Right renal pelvis (tissue), 4 donors: ENCODE results near the gene ZBTB32. TPM values are rescaled to one million over a fixed set of nuclear protein-coding genes. Genes with fewer than 3 reads are reported as not detected.
"Not testable (repeated sequence)": the region's sequence is repeated elsewhere in the genome, so short reads cannot be mapped to it uniquely, and the experiment has no call there.

Experiments
- DNase-seq, 4 donors: peaks; one replicate each; pipeline ENCODE4 v3.0.0-alpha.2; 2013; ENCODE audit warnings: low read depth in 4 of 4, low spot score in 3 of 4, missing footprints in 1 of 4
- polyA plus RNA-seq, 4 donors: library from polyadenylated mRNA; unstranded; fragments of 120-200 nt; gene quantifications; one replicate each; pipeline ENCODE4 v1.2.1, GENCODE V29; 2013; ENCODE audit not compliant: insufficient read length in 4 of 4

The ZBTB32 gene
- polyA plus RNA-seq, 4 donors: 0.37 to 0.51 (median 0.42) TPM; not detected in 1

DNA sequence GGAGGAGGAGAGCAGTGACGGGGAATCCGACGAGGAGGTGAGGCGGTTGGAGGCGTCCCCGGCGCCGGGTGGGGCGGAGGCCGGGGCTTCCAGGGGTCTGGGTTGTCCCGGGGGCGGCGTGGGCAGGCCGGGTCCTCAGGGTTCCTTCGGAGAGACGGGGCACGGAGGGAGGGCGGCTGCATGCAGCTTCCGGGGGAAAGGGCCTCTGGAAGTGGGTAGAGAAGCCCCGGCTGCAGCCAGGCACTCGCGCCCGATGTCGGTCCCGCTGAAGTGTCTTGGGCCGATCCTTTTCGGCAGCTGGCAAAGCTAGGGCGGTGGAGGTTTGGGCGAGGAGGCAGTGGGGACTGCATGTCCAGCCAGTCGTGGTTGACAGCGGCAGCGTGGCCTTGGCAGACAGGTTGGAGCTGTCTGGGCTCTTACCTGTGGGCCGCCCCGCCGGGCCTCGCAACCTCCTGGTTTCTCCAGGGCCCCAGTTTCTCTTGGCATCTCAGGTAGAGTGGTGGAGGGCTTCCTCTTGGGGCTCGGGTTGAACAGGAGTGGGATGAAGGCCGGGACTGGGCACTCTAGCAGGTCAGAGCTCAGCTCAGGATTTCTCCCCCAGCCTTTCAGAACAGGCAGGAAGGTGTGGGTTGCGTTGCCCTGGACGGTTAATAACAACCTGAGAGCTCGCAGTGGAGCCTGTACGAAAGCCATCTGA, 14.1 kb downstream of the ZBTB32 start:
- no peak for DNase-seq

DNA sequence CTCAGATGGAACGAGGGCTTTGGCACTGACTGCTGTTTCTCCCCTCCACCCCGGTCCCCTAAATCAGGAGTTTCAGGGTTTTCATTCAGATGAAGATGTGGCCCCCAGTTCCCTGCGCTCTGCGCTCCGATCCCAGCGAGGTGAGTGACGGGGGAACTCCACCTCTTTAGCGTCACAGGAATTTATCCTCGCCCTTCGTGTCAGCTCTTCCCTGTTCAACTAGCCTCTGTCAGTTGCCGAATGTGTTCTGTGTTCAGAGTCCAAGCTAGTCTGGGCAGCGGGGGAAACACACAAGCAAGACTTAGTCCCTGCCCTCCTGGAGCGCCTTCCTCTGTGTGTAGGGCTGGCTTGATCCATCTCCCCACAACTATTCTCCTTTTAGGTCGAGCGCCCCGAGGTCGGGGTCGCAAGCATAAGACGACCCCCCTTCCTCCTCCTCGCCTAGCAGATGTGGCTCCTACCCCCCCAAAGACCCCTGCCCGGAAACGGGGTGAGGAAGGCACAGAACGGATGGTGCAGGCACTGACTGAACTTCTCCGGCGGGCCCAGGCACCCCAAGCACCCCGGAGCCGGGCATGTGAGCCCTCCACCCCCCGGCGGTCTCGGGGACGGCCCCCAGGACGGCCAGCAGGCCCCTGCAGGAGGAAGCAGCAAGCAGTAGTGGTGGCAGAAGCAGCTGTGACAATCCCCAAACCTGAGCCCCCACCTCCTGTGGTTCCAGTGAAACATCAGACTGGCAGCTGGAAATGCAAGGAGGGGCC, 15.2 kb downstream of the ZBTB32 start:
- no peak for DNase-seq

- no peak for DNase-seq
Measured at GRCh38 chr19:35720163-35720524, 15.8 kb downstream of the ZBTB32 start.

DNA sequence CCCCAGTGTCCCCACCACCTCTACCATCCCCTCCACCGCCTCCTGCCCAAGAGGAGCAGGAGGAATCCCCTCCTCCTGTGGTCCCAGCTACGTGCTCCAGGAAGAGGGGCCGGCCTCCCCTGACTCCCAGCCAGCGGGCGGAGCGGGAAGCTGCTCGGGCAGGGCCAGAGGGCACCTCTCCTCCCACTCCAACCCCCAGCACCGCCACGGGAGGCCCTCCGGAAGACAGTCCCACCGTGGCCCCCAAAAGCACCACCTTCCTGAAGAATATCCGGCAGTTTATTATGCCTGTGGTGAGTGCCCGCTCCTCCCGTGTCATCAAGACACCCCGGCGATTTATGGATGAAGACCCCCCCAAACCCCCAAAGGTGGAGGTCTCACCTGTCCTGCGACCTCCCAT, 16.3 kb downstream of the ZBTB32 start:
- no peak for DNase-seq

- DNase-seq: no peak
Measured at GRCh38 chr19:35721374-35721773, 17.0 kb downstream of the ZBTB32 start.

DNA sequence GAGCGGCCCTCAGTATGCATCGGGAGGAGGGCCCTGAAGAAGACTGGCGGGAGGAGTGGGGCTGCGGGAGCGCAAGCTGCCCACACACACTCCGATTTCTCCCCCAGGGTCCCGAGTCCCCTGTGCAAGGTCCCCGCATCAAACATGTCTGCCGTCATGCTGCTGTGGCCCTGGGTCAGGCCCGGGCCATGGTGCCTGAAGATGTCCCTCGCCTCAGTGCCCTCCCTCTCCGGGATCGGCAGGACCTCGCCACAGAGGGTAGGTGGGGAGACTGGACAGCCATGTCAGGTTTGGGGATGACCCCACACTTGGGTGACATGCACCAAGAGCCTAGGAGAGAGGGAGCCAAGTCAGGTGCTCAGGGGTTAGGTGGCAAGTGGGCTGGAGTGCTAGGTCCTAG, 18.1 kb downstream of the ZBTB32 start:
- no peak for DNase-seq

GRCh38 chr19:35722897-35723296, 18.5 kb downstream of the ZBTB32 start:
- no peak for DNase-seq

GRCh38 chr19:35723671-35724070, 19.3 kb downstream of the ZBTB32 start:
- DNase-seq: no peak

GRCh38 chr19:35724132-35724531, 19.8 kb downstream of the ZBTB32 start:
- not testable (repeated sequence) for DNase-seq

DNA sequence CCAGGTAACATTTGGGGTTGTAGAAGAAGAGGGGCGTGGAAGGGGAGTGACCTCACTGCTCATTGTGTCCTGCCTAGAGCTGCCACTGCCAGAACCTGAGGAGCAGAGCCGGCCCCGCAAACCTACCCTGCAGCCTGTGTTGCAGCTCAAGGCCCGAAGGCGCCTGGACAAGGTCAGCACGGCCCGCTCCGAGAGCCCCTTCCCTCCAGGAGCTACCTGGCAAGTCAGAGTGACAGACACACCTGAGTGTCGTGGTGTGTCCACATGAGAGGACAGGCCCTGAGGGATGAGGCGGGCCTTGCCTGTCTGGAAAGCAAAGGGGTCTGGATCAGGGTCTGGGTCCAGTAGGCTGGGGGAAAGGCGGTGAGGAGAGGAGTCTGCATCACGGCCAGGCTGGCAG, 20.2 kb downstream of the ZBTB32 start:
- no peak for DNase-seq

DNA sequence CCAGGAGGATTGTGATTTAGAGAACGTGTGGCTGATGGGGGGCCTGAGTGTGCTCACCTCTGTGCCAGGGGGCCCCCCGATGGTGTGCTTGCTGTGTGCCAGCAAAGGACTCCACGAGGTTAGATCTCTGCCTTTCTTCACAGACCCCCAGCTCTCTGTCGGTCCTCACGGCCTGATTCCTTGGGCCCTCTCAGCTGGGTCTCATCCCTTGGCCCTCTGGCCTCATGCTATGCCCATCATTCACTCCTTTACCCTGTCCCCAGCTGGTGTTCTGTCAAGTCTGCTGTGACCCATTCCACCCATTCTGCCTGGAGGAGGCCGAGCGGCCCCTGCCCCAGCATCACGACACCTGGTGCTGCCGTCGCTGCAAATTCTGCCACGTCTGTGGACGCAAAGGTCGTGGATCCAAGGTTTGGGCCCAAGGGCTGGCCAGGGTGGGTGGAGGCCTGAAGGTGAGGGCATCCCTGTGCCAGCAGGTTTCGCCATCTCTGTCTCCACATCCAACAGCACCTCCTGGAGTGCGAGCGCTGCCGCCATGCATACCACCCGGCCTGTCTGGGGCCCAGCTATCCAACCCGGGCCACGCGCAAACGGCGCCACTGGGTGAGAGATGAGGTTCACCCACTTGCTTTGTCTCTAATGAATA, 21.0 kb downstream of the ZBTB32 start:
- DNase-seq: no peak

DNA sequence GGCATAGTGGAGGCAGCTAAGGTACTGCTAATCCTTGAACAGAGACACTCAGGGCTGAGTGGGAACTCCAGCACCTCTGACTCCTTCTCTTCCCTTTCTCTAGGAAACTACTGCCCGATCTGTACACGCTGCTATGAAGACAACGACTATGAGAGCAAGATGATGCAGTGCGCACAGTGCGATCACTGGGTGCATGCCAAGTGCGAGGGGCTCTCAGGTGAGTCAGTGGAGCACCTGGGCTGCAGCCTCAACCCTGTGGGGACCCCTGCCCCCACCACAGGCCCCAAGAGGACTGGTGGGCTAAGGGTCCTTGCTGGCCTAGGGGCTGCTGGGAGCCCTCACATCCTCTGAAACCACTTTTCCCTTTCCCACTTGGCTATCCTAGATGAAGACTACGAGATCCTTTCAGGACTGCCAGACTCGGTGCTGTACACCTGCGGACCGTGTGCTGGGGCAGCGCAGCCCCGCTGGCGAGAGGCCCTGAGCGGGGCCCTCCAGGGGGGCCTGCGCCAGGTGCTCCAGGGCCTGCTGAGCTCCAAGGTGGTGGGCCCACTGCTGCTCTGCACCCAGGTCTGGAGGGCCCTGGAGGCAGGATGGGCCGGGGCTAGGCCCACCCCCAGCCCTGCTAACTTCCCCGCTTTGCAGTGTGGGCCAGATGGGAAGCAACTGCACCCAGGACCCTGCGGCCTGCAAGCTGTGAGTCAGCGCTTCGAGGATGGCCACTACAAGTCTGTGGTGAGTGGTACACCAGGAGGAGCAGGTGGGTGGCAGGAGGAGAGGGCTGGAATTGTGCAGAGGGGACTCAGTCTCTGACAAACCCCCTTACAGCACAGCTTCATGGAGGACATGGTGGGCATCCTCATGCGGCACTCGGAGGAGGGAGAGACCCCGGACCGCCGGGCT, 22.9 kb downstream of the ZBTB32 start:
- no peak for DNase-seq

DNA sequence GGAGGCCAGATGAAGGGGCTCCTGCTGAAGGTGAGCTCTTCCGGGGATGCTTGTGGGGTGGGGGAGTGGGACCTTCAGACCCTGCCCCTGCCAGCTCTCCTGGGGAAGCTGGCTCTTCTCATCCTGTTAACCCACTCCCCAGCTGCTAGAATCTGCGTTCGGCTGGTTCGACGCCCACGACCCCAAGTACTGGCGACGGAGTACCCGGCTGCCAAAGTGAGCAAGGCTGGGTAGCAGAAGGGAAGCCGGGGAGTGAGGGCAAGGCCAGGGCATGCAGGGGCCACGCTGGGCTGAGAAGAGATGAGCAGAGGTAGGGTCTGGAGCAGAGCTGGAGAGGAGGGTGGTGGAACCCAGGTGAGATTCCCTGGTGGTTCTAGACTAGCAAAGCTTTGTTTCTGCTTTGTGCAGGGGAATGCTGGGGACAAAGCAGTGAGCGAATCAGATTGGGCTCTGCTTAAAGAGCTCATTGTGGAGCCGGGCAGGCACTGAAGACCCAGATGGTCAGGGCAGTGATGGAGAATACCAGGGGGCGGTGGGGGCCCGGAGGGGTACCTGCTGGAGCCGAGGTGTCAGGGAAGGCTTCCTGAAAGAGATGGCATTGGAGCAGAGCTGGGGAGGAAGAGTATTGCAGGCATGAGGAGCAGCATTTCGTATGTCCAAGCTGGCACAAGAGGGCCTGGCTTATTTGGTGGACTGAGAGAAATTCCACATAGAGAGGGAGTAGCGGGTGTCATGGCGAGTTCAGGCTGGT, 23.8 kb downstream of the ZBTB32 start:
- DNase-seq: no peak

- no peak for DNase-seq
Measured at GRCh38 chr19:35729021-35729420, 24.7 kb downstream of the ZBTB32 start.

DNA sequence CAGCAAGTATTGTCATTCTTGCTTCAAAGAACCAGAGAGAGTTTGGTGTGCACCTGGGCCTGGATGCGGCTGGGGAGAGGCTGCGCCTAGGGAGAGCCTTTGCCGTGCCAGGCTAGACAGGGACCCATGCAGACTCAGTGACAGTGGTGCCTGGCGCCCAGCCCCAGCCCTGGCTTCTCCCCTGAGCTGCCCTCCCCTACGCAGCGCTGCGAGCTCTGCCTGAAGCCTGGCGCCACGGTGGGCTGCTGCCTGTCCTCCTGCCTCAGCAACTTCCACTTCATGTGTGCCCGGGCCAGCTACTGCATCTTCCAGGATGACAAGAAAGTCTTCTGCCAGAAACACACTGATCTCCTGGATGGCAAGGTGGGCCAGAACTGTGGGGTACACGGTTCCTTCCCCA, 25.4 kb downstream of the ZBTB32 start:
- no peak for DNase-seq

- DNase-seq: no peak
Measured at GRCh38 chr19:35730326-35730725, 26.0 kb downstream of the ZBTB32 start.

DNA sequence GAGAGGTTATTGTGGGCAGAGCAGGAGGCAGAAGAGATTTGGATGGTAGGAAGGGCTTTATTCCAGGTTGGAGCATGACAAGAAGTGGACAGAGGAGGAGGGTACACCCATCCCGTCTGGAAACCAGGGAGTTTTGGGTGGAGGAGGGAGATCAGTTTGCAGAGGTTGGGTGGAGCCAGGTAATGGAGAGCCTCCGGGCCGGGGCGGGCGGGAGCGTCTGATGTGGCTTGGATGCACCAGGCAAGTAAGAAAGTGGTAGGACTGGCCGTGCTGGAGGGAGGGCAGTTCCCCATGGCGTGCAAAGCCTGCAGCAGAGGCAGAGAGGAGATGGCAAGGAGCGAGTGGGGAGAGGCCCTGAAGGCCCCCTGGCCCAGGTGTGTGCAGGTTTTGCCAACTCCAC, 27.0 kb downstream of the ZBTB32 start:
- no peak for DNase-seq

DNA sequence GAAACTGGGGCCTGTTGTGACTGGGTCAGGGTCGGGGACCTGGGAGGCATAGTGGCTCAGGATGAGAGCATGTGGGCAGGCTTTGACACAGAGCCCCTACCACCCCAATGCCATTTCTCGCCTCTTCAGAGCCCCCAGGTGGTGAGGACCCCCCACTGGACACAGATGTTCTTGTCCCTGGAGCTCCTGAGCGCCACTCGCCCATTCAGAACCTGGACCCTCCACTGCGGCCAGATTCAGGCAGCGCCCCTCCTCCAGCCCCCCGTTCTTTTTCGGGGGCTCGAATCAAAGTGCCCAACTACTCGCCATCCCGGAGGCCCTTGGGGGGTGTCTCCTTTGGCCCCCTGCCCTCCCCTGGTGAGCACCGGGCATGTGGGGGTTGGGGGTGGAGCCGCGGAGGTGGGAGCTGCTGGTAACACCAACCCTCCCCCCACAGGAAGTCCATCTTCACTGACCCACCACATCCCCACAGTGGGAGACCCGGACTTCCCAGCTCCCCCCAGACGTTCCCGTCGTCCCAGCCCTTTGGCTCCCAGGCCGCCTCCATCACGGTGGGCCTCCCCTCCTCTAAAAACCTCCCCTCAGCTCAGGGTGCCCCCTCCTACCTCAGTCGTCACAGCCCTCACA, 27.5 kb downstream of the ZBTB32 start:
- DNase-seq: no peak

GRCh38 chr19:35732540-35733179, 28.3 kb downstream of the ZBTB32 start:
- DNase-seq: no peak
